Activated CD4-positive, alpha-beta T cell treated with anti-CD3 and anti-CD28 coated beads, Interleukin-2, amount 50 U/mL, for 16 hours (primary cell): Measurements from ENCODE around the gene MRPL47.

Source experiments
- DNase-seq: peaks from one replicate; pipeline ENCODE4 v3.0.0-alpha.2; 2020

Gene MRPL47

GRCh38 chr3:179590669-179591068, 13.8 kb downstream of the MRPL47 start:
- DNase-seq: no peak

GRCh38 chr3:179589143-179589542, 15.3 kb downstream of the MRPL47 start:
- DNase-seq: peak; percentile 10

DNA sequence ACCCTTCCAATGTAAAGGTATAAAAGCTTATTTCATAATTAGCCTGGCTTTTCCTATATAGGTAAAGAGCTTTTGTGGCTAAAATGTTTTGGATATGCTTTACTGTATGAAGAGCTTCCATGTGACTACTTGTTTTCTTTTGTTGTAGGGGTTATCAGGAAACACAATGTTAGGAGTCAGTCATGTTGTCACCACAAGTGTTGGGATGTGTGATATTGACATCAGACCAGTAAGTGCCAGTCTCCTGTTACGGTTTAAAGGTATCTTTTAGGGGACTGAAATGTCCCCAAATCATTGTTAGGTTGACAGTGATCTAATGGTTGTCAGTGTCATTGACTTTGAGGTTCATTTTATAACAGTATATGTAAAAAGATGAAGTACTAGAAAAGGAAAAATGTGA, 23.4 kb downstream of the MRPL47 start:
- DNase-seq: no peak

DNA sequence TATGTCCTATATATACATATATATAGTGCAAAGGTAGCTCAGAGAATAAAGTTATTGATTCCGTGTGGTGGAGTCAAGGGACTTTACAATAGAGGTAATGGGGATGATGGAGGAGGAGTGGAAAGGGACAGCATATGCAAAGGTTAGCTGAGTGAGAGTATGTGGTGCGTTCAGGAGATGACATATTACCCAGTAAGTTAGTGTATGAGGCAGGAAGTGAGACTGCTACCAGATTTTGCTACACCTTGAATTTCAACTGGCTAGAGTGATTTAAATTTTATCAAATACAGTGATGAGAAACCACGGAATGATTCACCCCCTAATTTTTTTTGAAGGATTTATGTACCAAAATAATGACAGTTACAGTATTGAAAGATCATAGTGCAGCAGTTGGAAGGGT, 38.9 kb downstream of the MRPL47 start:
- DNase-seq: peak; percentile 45

- DNase-seq: peak; percentile 76
Measured at GRCh38 chr3:179563271-179563783, 41.1 kb downstream of the MRPL47 start.

- DNase-seq: peak; percentile 100
Measured at GRCh38 chr3:179562591-179563270, 41.7 kb downstream of the MRPL47 start, which contains the start of gene ACTL6A. TSS of gene ACTL6A (plus strand) at chr3:179562926. CDS start at chr3:179563093, 167 bp downstream.

DNA sequence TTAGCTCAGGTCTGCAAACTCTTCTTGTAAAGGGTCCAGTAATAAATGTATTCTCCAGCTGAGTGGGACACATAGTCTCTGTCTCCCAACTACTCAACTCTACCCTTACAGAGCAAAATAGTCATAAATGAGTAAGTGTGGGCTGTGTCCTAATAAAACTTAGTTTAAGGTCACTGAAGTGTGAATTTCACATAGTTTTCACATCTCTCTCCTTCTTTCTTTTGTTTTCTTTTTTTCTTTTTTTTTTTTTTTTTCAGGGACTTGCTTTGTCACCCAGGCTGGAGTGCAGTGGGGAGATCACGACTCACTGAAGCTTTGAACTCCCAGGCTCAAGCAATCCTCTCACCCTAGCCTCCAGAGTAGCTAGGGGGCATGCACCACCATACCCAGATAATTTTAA, 43.6 kb downstream of the MRPL47 start:
- DNase-seq: no peak

DNA sequence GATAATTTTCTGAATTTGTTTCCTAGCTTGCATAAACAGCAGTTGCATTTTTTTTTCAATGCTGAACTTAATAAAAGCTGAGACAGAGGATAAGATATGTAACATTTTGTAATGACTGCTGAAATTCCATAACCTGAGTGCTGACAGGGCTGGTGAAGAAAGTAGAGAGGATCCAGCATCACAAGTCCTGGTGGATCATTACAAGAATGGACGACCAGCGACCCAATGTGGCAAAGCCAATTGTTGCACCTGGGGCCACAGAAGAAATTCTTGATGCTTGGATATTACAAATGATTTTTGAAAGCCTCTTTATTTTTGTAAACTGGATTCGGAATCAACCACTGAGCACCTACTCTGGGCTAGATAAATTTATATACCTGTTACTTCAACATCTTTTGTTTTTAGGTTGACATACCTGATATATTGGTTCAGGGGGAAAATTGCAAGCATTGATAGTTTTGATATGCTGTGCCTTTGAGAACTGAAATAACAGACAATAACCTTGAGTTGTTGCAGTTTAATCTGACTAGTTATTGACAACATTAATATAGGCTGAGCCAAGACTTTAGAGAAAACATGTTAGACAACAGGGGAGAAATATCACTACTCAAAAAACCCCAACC, 45.6 kb downstream of the MRPL47 start:
- DNase-seq: peak; percentile 61

DNA sequence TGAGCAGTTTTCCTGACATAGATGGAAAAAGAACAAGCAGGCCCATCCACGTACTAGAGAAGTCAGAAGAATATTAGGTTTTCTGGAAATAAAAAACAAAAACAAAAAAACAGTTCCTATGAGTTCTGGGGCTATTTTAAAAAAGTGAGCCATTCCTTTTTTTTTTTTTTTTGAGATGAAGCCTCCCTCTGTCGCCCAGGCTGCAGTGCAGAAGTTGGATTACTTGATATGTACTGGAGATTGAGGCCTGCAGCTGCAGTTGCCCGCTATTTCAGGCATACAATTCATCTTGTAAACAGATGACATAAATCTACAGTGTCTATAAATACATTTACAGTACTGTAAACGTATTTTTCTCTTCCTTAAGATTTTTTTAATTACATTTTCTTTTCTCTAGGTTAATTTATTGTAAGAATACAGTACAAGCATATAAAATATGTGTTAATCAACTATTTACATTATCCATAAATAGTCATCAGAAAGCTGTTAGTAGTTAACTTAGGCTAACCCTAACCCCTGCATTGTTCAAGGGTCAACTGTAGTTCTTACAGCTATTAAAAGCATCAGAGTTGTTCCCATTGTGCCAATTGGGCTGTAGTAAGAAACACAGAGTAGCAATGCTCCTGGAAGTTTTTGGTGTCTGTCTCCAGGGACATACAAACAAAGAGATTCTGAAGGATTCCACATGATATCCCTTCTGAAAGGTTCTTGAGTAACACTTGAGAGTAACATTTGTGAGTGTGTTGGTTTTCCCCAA, 52.9 kb downstream of the MRPL47 start:
- DNase-seq: no peak

DNA sequence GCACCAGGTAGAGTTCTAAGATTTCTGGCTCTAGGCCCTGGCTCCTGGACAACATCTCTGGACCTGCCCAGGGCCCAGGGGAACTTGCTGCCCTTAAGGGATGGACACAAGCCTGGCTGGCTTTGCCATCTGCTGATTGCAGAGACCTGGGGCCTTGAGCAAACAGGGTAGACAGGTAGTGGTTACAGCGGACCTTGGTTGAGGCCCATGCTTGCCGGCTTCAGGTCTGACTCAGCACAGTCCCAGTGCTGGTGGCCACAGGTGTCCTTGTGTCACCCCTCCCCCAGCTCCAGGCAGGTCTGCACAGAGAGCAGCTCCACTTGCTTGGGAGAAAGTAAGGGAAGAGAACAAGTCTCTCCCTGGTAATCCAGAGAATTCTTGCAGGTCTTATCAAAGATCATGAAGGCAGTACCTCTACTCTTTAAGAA, 57.6 kb downstream of the MRPL47 start:
- DNase-seq: no peak

DNA sequence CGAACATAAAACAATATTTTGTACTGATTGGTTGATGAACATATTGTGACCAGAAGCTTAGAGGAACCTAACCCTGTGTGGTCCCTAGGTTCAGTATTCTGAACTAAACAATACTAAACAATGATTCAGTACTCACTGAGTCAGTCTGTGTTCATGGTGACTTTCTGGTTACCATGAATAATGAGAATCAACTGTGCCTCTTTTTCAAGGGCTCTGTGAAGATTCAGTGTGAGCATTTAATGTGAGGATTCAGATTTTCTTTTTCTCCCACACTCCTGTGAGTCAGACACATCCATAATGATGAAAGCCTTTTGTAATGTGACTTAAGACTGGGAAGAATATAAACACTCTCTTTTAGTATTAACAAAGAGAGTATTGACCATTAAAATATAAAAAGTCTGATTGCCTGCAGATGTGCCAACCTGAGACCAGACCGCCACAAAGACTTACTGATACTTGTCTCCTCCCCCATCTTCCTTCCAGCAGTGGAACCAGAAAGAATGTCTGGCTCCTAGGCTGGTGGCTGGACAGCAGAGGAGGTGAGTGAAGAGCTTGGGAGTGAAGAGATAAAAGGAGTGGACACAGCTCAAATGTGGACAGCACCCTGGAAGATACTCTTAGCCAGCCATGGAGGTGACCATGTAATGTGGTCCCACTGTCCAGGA, 59.3 kb downstream of the MRPL47 start:
- DNase-seq: no peak

DNA sequence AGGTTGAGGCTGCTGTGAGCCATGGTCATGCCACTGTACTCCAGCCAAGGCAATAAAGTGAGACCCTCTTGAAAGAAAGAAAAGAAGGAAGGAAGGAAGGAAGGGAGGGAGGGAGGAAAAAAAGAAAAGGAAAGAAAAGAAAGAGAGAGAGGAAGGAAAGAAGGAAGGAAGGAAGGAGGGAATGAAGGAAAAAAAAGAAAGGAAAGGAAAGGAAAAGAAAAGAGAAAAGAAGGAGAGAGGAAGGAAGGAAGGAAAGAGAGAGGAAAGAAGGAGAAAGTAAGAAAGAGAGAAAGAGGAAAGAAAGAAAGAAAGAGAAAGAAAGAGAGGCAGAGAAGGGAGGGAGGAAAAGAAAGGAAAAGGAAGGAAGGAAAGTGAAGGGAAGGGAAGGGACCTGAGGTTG, 62.1 kb downstream of the MRPL47 start:
- no peak for DNase-seq

DNA sequence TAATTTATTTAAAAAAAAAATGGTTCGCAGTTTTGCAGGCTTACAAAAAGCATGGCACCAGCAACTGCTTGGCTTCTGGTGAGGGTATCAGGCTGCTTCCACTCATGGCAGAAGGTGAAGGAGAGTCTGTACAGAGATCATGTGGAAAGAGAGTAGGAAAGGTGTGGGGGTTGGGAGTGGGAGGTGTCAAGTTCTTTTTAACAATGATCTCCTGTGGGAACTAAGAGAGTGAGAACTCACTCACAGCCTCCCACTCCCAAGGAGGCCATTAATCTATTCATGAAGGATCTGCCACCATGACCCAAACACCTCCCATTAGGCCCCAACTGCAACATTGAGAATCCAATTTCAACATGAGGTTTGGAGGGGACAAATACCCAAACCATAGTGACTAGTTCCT, 62.8 kb downstream of the MRPL47 start:
- no peak for DNase-seq

DNA sequence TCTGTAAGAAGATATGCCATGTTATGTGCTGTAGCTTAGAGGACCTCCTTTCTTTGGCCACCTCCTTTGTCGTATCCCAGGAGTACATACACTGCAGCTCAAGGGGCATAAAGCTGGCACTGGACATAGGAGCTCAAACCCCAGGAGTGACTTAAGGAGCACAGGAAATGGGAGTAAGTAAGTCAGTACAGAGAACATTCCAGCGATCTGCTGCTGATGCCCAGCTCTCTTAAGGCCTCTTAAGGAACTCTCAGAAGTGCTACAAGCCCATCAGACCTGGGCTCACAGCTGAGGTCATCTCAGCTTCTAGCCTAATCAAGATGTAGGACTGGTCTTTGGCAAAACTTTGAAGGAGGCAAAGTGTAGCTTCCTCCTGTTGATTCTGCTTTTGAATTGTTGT, 63.3 kb downstream of the MRPL47 start:
- DNase-seq: no peak
